Measurements from ENCODE around the gene SLC6A9. TPM values are rescaled to one million over a fixed set of nuclear protein-coding genes. Genes with fewer than 3 reads are reported as not detected.

The SLC6A9 gene
- total and polyA plus RNA-seq, 2 experiments from 2014 or later, result 14.4 to 20.0 TPM

GRCh38 chr1:43984855-43985254 is 46.4 kb downstream of the SLC6A9 start (continued):
- no peak for TF ChIP-seq ZNF114 (CRISPR knock-in tag; IDR thresholded peaks at IDR 0.05)
- TF ChIP-seq ETS1 (IDR thresholded peaks at IDR 0.05), result no peak
- no peak for TF ChIP-seq EZH2phosphoT487 (IDR thresholded peaks at IDR 0.05; ENCODE audit: unreplicated experiment)
- no peak for TF ChIP-seq NANOG (IDR thresholded peaks at IDR 0.05; ENCODE audit: borderline replicate concordance)

GRCh38 chr1:43983253-43983899 is 47.9 kb downstream of the SLC6A9 start:
- Histone ChIP-seq H3K36me3 (ENCODE audit: insufficient read depth) (no peaks in the 10 kb centered on the region), H3K4me1 (ENCODE audit: insufficient read depth) (peaks cover 7% of the 10 kb centered on the region; the same call in 1 of the 2 replicates), H3K27ac (ENCODE audit: low read depth) (no peak overlapping the region), H3K9me2 (ENCODE audit: insufficient read depth) (no peaks in the 10 kb centered on the region), H3K4me2 (no peak overlapping the region), H3K4me3 (no peak overlapping the region), H3K27me3 (ENCODE audit: insufficient read depth) (no peaks in the 10 kb centered on the region), H4K20me1 (replicated peaks; ENCODE audit: insufficient read depth) (no peaks in the 10 kb centered on the region; the same call in 1 of the 2 replicates), H2AFZ (no peak overlapping the region), H3F3A (replicated peaks; ENCODE audit: low read depth) (peaks cover 9% of the 10 kb centered on the region; the same call in 1 of the 2 replicates), H3K79me2 (replicated peaks; ENCODE audit: insufficient read depth) (peaks cover 8% of the 10 kb centered on the region; the same call in 1 of the 2 replicates)
- H3K4me3 Mint-ChIP-seq, result no peak overlapping the region; the same call in 2 of the 3 replicates
- H3K27me3 Mint-ChIP-seq (ENCODE audit: insufficient read depth, low read depth, poor library complexity), result peaks cover 28% of the 10 kb centered on the region
- DNase-seq (ENCODE audit: low spot score), result no peak
- peaks cover 37% of the 10 kb centered on the region for H3K36me3 Mint-ChIP-seq (ENCODE audit: low read depth)
- no peak for ATAC-seq
- no peaks in the 10 kb centered on the region for H3K9me3 Mint-ChIP-seq
- peaks cover 15% of the 10 kb centered on the region for H3K4me1 Mint-ChIP-seq
- no peak overlapping the region for H3K27ac Mint-ChIP-seq
- TF ChIP-seq CREB1 (CRISPR knock-in tag; IDR thresholded peaks at IDR 0.05; ENCODE audit: low read depth) (no peak), NANOG (IDR thresholded peaks at IDR 0.05; ENCODE audit: borderline replicate concordance) (no peak), EZH2 (IDR thresholded peaks at IDR 0.05; ENCODE audit: low read depth, unreplicated experiment) (no peak), JUNB (IDR thresholded peaks at IDR 0.05; ENCODE audit: unreplicated experiment) (no peak), ZNF331 (CRISPR knock-in tag; IDR thresholded peaks at IDR 0.05; ENCODE audit: low read depth) (no peak), EZH2phosphoT487 (IDR thresholded peaks at IDR 0.05; ENCODE audit: unreplicated experiment) (no peak), ETS1 (IDR thresholded peaks at IDR 0.05) (no peak), POLR2AphosphoS5 (IDR thresholded peaks at IDR 0.05; ENCODE audit: low read depth) (no peak), ZNF114 (CRISPR knock-in tag; IDR thresholded peaks at IDR 0.05) (no peak)
- TF ChIP-seq, protein P1, sequence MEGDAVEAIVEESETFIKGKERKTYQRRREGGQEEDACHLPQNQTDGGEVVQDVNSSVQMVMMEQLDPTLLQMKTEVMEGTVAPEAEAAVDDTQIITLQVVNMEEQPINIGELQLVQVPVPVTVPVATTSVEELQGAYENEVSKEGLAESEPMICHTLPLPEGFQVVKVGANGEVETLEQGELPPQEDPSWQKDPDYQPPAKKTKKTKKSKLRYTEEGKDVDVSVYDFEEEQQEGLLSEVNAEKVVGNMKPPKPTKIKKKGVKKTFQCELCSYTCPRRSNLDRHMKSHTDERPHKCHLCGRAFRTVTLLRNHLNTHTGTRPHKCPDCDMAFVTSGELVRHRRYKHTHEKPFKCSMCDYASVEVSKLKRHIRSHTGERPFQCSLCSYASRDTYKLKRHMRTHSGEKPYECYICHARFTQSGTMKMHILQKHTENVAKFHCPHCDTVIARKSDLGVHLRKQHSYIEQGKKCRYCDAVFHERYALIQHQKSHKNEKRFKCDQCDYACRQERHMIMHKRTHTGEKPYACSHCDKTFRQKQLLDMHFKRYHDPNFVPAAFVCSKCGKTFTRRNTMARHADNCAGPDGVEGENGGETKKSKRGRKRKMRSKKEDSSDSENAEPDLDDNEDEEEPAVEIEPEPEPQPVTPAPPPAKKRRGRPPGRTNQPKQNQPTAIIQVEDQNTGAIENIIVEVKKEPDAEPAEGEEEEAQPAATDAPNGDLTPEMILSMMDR (conservative IDR thresholded peaks at IDR 0.05; ENCODE audit: low read depth in 2 of 2), result no peak
- TF ChIP-seq, protein P2, sequence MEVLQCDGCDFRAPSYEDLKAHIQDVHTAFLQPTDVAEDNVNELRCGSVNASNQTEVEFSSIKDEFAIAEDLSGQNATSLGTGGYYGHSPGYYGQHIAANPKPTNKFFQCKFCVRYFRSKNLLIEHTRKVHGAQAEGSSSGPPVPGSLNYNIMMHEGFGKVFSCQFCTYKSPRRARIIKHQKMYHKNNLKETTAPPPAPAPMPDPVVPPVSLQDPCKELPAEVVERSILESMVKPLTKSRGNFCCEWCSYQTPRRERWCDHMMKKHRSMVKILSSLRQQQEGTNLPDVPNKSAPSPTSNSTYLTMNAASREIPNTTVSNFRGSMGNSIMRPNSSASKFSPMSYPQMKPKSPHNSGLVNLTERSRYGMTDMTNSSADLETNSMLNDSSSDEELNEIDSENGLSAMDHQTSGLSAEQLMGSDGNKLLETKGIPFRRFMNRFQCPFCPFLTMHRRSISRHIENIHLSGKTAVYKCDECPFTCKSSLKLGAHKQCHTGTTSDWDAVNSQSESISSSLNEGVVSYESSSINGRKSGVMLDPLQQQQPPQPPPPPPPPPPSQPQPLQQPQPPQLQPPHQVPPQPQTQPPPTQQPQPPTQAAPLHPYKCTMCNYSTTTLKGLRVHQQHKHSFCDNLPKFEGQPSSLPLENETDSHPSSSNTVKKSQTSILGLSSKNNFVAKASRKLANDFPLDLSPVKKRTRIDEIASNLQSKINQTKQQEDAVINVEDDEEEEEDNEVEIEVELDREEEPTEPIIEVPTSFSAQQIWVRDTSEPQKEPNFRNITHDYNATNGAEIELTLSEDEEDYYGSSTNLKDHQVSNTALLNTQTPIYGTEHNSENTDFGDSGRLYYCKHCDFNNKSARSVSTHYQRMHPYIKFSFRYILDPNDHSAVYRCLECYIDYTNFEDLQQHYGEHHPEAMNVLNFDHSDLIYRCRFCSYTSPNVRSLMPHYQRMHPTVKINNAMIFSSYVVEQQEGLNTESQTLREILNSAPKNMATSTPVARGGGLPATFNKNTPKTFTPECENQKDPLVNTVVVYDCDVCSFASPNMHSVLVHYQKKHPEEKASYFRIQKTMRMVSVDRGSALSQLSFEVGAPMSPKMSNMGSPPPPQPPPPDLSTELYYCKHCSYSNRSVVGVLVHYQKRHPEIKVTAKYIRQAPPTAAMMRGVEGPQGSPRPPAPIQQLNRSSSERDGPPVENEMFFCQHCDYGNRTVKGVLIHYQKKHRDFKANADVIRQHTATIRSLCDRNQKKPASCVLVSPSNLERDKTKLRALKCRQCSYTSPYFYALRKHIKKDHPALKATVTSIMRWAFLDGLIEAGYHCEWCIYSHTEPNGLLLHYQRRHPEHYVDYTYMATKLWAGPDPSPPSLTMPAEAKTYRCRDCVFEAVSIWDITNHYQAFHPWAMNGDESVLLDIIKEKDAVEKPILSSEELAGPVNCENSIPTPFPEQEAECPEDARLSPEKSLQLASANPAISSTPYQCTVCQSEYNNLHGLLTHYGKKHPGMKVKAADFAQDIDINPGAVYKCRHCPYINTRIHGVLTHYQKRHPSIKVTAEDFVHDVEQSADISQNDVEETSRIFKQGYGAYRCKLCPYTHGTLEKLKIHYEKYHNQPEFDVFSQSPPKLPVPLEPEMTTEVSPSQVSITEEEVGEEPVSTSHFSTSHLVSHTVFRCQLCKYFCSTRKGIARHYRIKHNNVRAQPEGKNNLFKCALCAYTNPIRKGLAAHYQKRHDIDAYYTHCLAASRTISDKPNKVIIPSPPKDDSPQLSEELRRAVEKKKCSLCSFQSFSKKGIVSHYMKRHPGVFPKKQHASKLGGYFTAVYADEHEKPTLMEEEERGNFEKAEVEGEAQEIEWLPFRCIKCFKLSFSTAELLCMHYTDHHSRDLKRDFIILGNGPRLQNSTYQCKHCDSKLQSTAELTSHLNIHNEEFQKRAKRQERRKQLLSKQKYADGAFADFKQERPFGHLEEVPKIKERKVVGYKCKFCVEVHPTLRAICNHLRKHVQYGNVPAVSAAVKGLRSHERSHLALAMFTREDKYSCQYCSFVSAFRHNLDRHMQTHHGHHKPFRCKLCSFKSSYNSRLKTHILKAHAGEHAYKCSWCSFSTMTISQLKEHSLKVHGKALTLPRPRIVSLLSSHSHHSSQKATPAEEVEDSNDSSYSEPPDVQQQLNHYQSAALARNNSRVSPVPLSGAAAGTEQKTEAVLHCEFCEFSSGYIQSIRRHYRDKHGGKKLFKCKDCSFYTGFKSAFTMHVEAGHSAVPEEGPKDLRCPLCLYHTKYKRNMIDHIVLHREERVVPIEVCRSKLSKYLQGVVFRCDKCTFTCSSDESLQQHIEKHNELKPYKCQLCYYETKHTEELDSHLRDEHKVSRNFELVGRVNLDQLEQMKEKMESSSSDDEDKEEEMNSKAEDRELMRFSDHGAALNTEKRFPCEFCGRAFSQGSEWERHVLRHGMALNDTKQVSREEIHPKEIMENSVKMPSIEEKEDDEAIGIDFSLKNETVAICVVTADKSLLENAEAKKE (CRISPR knock-in tag; IDR thresholded peaks at IDR 0.05), result no peak

Measured in GM23338 (cell line).